ENCODE data around the gene MRPS15.

MRPS15 gene

GRCh38 chr1:36438715-36439114 is 25.5 kb downstream of the MRPS15 start:
- Histone ChIP-seq H3K79me2 (ENCODE audit: control insufficient read depth, low read length) (no peaks in the 10 kb centered on the region), H3K9me2 (replicated peaks; ENCODE audit: control insufficient read depth, low read length) (no peaks in the 10 kb centered on the region), H3K27ac (ENCODE audit: low read depth, low read length) (no peak overlapping the region), H4K20me1 (ENCODE audit: control insufficient read depth, insufficient read depth, low read depth, low read length) (no peaks in the 10 kb centered on the region; the same call in 1 of the 2 replicates), H3K4me2 (ENCODE audit: low read length) (no peak overlapping the region), H3K4me1 (ENCODE audit: control insufficient read depth, low read length) (no peaks in the 10 kb centered on the region), H3K4me3 (ENCODE audit: low read length) (no peak overlapping the region), H3F3A (ENCODE audit: control insufficient read depth, insufficient read depth) (no peaks in the 10 kb centered on the region), H3K9me3 (ENCODE audit: control insufficient read depth, insufficient read depth, low read length) (no peaks in the 10 kb centered on the region), H3K27me3 (ENCODE audit: control insufficient read depth, low read length) (no peaks in the 10 kb centered on the region), H3K36me3 (ENCODE audit: control insufficient read depth, low read length) (no peaks in the 10 kb centered on the region)
- TF ChIP-seq EZH2phosphoT487 (IDR thresholded peaks at IDR 0.05; ENCODE audit: borderline replicate concordance, low read length) (no peak), CTCF (IDR thresholded peaks at IDR 0.05; ENCODE audit: low read depth, low read length, poor library complexity, severe bottlenecking) (no peak)

- Histone ChIP-seq H3K9me2 (replicated peaks; ENCODE audit: control insufficient read depth, low read length) (no peaks in the 10 kb centered on the region), H3K79me2 (ENCODE audit: control insufficient read depth, low read length) (no peaks in the 10 kb centered on the region), H3F3A (ENCODE audit: control insufficient read depth, insufficient read depth) (no peaks in the 10 kb centered on the region), H3K27ac (ENCODE audit: low read depth, low read length) (no peak overlapping the region), H3K9me3 (ENCODE audit: control insufficient read depth, insufficient read depth, low read length) (no peaks in the 10 kb centered on the region), H3K36me3 (ENCODE audit: control insufficient read depth, low read length) (no peaks in the 10 kb centered on the region), H3K4me1 (ENCODE audit: control insufficient read depth, low read length) (no peaks in the 10 kb centered on the region), H3K4me2 (ENCODE audit: low read length) (no peak overlapping the region), H3K27me3 (ENCODE audit: control insufficient read depth, low read length) (no peaks in the 10 kb centered on the region), H4K20me1 (ENCODE audit: control insufficient read depth, insufficient read depth, low read depth, low read length) (no peaks in the 10 kb centered on the region; the same call in 1 of the 2 replicates), H3K4me3 (ENCODE audit: low read length) (no peak overlapping the region)
- TF ChIP-seq EZH2phosphoT487 (IDR thresholded peaks at IDR 0.05; ENCODE audit: borderline replicate concordance, low read length) (no peak), CTCF (IDR thresholded peaks at IDR 0.05; ENCODE audit: low read depth, low read length, poor library complexity, severe bottlenecking) (no peak)
Measured at GRCh38 chr1:36436821-36437220, 27.4 kb downstream of the MRPS15 start.

GRCh38 chr1:36433102-36433501 is 31.1 kb downstream of the MRPS15 start:
- Histone ChIP-seq H3K9me2 (replicated peaks; ENCODE audit: control insufficient read depth, low read length) (no peaks in the 10 kb centered on the region), H4K20me1 (ENCODE audit: control insufficient read depth, insufficient read depth, low read depth, low read length) (no peaks in the 10 kb centered on the region), H3K4me3 (ENCODE audit: low read length) (no peak overlapping the region), H3K79me2 (ENCODE audit: control insufficient read depth, low read length) (no peaks in the 10 kb centered on the region), H3K4me1 (ENCODE audit: control insufficient read depth, low read length) (no peaks in the 10 kb centered on the region), H3K9me3 (ENCODE audit: control insufficient read depth, insufficient read depth, low read length) (no peaks in the 10 kb centered on the region), H3F3A (ENCODE audit: control insufficient read depth, insufficient read depth) (no peaks in the 10 kb centered on the region), H3K4me2 (ENCODE audit: low read length) (no peak overlapping the region), H3K27me3 (ENCODE audit: control insufficient read depth, low read length) (no peaks in the 10 kb centered on the region), H3K36me3 (ENCODE audit: control insufficient read depth, low read length) (no peaks in the 10 kb centered on the region), H3K27ac (ENCODE audit: low read depth, low read length) (no peak overlapping the region)
- no peak for TF ChIP-seq EZH2phosphoT487 (IDR thresholded peaks at IDR 0.05; ENCODE audit: borderline replicate concordance, low read length)
- no peak for TF ChIP-seq CTCF (IDR thresholded peaks at IDR 0.05; ENCODE audit: low read depth, low read length, poor library complexity, severe bottlenecking)

- Histone ChIP-seq H3K4me3 (ENCODE audit: low read length) (no peak overlapping the region), H3K27me3 (ENCODE audit: control insufficient read depth, low read length) (no peaks in the 10 kb centered on the region), H3K4me2 (ENCODE audit: low read length) (no peak overlapping the region), H3F3A (ENCODE audit: control insufficient read depth, insufficient read depth) (no peaks in the 10 kb centered on the region), H3K9me2 (replicated peaks; ENCODE audit: control insufficient read depth, low read length) (no peaks in the 10 kb centered on the region), H3K4me1 (ENCODE audit: control insufficient read depth, low read length) (no peaks in the 10 kb centered on the region), H3K79me2 (ENCODE audit: control insufficient read depth, low read length) (no peaks in the 10 kb centered on the region), H3K36me3 (ENCODE audit: control insufficient read depth, low read length) (no peaks in the 10 kb centered on the region), H3K9me3 (ENCODE audit: control insufficient read depth, insufficient read depth, low read length) (no peaks in the 10 kb centered on the region), H3K27ac (ENCODE audit: low read depth, low read length) (no peak overlapping the region), H4K20me1 (ENCODE audit: control insufficient read depth, insufficient read depth, low read depth, low read length) (no peaks in the 10 kb centered on the region)
- TF ChIP-seq EZH2phosphoT487 (IDR thresholded peaks at IDR 0.05; ENCODE audit: borderline replicate concordance, low read length) = no peak
- TF ChIP-seq CTCF (IDR thresholded peaks at IDR 0.05; ENCODE audit: low read depth, low read length, poor library complexity, severe bottlenecking) = no peak
Measured at GRCh38 chr1:36432616-36433015, 31.6 kb downstream of the MRPS15 start.
